SK-N-MC (cell line): Measurements from ENCODE around the gene FARS2.

ENCODE experiments used
- EZH2 ChIP-seq: fragments of 200-600 bp; sonication (generic); IDR thresholded peaks from one replicate; pipeline ENCODE4 v1.6.1; 2017; ENCODE audit warnings: antibody characterized with exemption
- POLR2AphosphoS5 ChIP-seq: IDR thresholded peaks from 2 replicates; pipeline ENCODE4 v1.6.1; 2012; ENCODE audit warnings: mild to moderate bottlenecking, low read depth, low read length, borderline replicate concordance

- TF ChIP-seq POLR2AphosphoS5, result no peak
- no peak for TF ChIP-seq EZH2
Measured at GRCh38 chr6:5466281-5467136, 205.2 kb downstream of the FARS2 start.
